GM12891 (cell line): ENCODE results near the gene OR10P1.

Experiments
- PAX5 ChIP-seq: IDR thresholded peaks from 2 replicates; pipeline ENCODE4 v1.6.1; 2011; ENCODE audit warnings: low read length, moderate library complexity, mild to moderate bottlenecking; ENCODE audit not compliant: insufficient read depth, severe bottlenecking
- POLR2A ChIP-seq: IDR thresholded peaks from 2 replicates; pipeline ENCODE4 v1.6.1; 2011; ENCODE audit warnings: low read depth, low read length, control low read depth
- POLR2AphosphoS5 ChIP-seq: IDR thresholded peaks from 2 replicates; pipeline ENCODE4 v1.6.1; 2011; ENCODE audit warnings: low read depth, low read length, control low read depth
- SPI1 ChIP-seq: IDR thresholded peaks from 2 replicates; pipeline ENCODE4 v1.6.1; 2011; ENCODE audit warnings: low read depth, low read length, control low read depth
- TAF1 ChIP-seq: IDR thresholded peaks from 2 replicates; pipeline ENCODE4 v1.6.1; 2011; ENCODE audit warnings: low read depth, low read length, control low read depth

GRCh38 chr12:55631733-55632132, 5.0 kb upstream of the OR10P1 start:
- no peak for TF ChIP-seq POLR2A
- no peak for TF ChIP-seq POLR2AphosphoS5
- no peak for TF ChIP-seq TAF1
- no peak for TF ChIP-seq SPI1
- no peak for TF ChIP-seq PAX5
